Keratinocyte (primary cell): ENCODE measurements around the gene VEGFB. TPM values are rescaled to one million over a fixed set of nuclear protein-coding genes. Genes with fewer than 3 reads are reported as not detected.

ENCODE experiments used
- DNase-seq: peaks from one replicate; pipeline ENCODE4 v3.0.0-alpha.2; 2011; ENCODE audit warnings: low read depth, missing footprints, low spot score
- FAIRE-seq: peaks from 2 replicates; lab custom pipeline; 2011; peaks lifted over from hg19 to GRCh38; lab: Jason Lieb, UNC
- H2AFZ ChIP-seq: 2 replicates; pipeline ENCODE4 v1.6.0; 2012; ENCODE audit warnings: low read length, control low read depth, inconsistent platforms; ENCODE audit not compliant: control insufficient read depth
- H3K27ac ChIP-seq: 2 replicates; pipeline ENCODE4 v1.5.1; 2011; ENCODE audit warnings: low read length; ENCODE audit not compliant: control insufficient read depth, insufficient read depth
- H3K27me3 ChIP-seq: 3 replicates; pipeline ENCODE4 v1.6.0; 2011; ENCODE audit warnings: low read length; ENCODE audit not compliant: control insufficient read depth, insufficient read depth; ENCODE audit errors: extremely low read depth
- H3K36me3 ChIP-seq, 2 experiments: 2 replicates in 1 of 2; 3 replicates in 1 of 2; pipeline ENCODE4 v1.5.1; 2011; ENCODE audit warnings: low read length in 2 of 2, mild to moderate bottlenecking in 1 of 2; ENCODE audit not compliant: control insufficient read depth in 2 of 2, insufficient read depth in 2 of 2; ENCODE audit errors: extremely low read depth in 1 of 2
- H3K4me1 ChIP-seq: 3 replicates; pipeline ENCODE4 v1.5.1; 2011; ENCODE audit warnings: low read length; ENCODE audit not compliant: control insufficient read depth, insufficient read depth; ENCODE audit errors: extremely low read depth
- H3K4me2 ChIP-seq: 3 replicates; pipeline ENCODE4 v1.6.0; 2011; ENCODE audit warnings: low read depth, low read length; ENCODE audit not compliant: control insufficient read depth, insufficient read depth; ENCODE audit errors: extremely low read depth
- H3K4me3 ChIP-seq, 3 experiments: fragments of 200-600 bp in 1 of 3; sonication (generic) in 1 of 3; 2 replicates in 2 of 3; 3 replicates in 1 of 3; pipeline ENCODE4 v1.5.1; 2011 to 2016; ENCODE audit warnings: low read length in 3 of 3, mild to moderate bottlenecking in 3 of 3, control low read depth in 2 of 3, inconsistent platforms in 1 of 3, low read depth in 1 of 3, mixed read lengths in 1 of 3, mixed run types in 1 of 3, moderate library complexity in 1 of 3; ENCODE audit not compliant: control insufficient read depth in 2 of 3, insufficient read depth in 2 of 3; ENCODE audit errors: extremely low read depth in 1 of 3
- H3K79me2 ChIP-seq: 2 replicates; pipeline ENCODE4 v1.6.0; 2012; ENCODE audit warnings: low read length; ENCODE audit not compliant: control insufficient read depth, insufficient read depth
- H3K9ac ChIP-seq: 3 replicates; pipeline ENCODE4 v1.6.0; 2011; ENCODE audit warnings: low read length; ENCODE audit not compliant: control insufficient read depth, insufficient read depth; ENCODE audit errors: extremely low read depth
- H3K9me1 ChIP-seq: 3 replicates; pipeline ENCODE4 v1.6.0; 2011; ENCODE audit warnings: low read length; ENCODE audit not compliant: control insufficient read depth, insufficient read depth; ENCODE audit errors: extremely low read depth
- H3K9me3 ChIP-seq: 2 replicates; pipeline ENCODE4 v1.5.1; 2012; ENCODE audit warnings: low read depth, low read length; ENCODE audit not compliant: control insufficient read depth
- H4K20me1 ChIP-seq: 3 replicates; pipeline ENCODE4 v1.6.0; 2011; ENCODE audit warnings: low read length; ENCODE audit not compliant: control insufficient read depth, insufficient read depth; ENCODE audit errors: extremely low read depth
- EZH2 ChIP-seq: IDR thresholded peaks from one replicate; pipeline ENCODE4 v1.6.1; 2012; ENCODE audit warnings: inconsistent platforms, mild to moderate bottlenecking, low read length, moderate library complexity
- dilution Hi-C: fragments of 300-500 bp; cut with MboI; formaldehyde crosslinking; loops from one replicate; pipeline ENCODE4 v1.7.0; 2020; ENCODE audit warnings: low sequenced_read_pairs; ENCODE audit not compliant: extremely low pct_ligation_motif_present
- polyA plus RNA-seq, 5 experiments: library from polyadenylated mRNA; depleted of rRNA in 3 of 5; stranded (reverse) in 3 of 5; stranded (forward) in 1 of 5; unstranded in 1 of 5; fragments of >200 nt; gene quantifications; 1 replicate in 1 of 5; 2 replicates in 3 of 5; 3 replicates in 1 of 5; pipeline versions ENCODE4 v1.2.1 to v1.2.3, GENCODE V29; 2011 to 2012; ENCODE audit warnings: missing spikeins in 2 of 5, low read depth in 1 of 5, low replicate concordance in 1 of 5
- TF ChIP-seq, protein P1 (sequence below), 3 experiments: IDR thresholded peaks in 1 of 3; conservative IDR thresholded peaks in 1 of 3; optimal IDR thresholded peaks in 1 of 3; 2 replicates in 2 of 3; 3 replicates in 1 of 3; pipeline versions ENCODE3 to v1.5.1; 2011; ENCODE audit warnings: low read length in 3 of 3, mild to moderate bottlenecking in 3 of 3, moderate library complexity in 2 of 3, control low read depth in 1 of 3, inconsistent platforms in 1 of 3; ENCODE audit not compliant: insufficient read depth in 2 of 3; ENCODE audit errors: extremely low read depth in 1 of 3

VEGFB gene
- polyA plus RNA-seq, 1 donor (not counting 4 experiments of a cell fraction or from before 2014, with no cell fraction given): 10.0 TPM

DNA sequence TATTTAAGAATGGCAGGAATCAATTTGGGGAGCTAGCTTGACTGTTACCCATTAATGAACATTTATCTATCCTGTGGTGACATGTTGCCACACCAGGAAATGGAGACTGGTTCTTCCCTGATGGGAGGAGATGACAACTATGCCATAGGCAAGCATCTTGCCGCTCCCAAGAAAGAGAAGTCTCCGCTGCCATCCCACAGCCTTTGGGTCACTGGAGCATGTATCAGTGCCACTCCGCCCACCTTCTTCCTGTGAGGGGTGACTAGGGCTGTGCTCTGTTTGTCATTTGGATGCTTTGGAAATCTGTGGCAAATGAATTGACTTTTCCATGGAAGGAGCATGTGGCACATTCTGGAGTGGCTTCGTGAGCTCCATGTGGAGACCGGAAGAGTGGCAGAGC is 42.0 kb upstream of the VEGFB start:
- no peaks in the 10 kb centered on the region for H3K9me1 ChIP-seq
- FAIRE-seq: no peak
- dilution Hi-C loops: no loop called here

DNA sequence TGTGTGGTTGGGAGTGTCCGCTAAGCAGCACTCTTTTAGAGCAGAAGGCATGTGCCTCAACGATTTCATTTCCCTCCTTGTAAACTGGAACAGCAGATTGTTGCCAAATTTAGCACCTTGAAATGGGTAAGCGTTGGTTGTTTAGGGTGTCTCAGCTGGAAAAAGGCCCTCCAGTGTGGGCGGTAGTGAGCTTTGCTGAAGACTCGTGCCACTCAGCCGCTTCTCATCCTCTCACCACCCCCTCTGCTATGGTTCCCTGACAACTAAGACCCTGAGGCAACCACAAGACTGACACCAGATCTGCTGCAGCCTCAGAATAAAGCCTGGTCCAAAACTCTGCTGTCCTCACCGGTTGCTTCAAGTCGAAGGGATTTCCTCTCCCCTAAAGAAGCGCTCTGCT is 37.8 kb upstream of the VEGFB start:
- H3K79me2 ChIP-seq: peaks cover 29% of the 10 kb centered on the region
- no peak overlapping the region for H2AFZ ChIP-seq
- FAIRE-seq (no peak), DNase-seq (no peak)
- TF ChIP-seq, protein P1, sequence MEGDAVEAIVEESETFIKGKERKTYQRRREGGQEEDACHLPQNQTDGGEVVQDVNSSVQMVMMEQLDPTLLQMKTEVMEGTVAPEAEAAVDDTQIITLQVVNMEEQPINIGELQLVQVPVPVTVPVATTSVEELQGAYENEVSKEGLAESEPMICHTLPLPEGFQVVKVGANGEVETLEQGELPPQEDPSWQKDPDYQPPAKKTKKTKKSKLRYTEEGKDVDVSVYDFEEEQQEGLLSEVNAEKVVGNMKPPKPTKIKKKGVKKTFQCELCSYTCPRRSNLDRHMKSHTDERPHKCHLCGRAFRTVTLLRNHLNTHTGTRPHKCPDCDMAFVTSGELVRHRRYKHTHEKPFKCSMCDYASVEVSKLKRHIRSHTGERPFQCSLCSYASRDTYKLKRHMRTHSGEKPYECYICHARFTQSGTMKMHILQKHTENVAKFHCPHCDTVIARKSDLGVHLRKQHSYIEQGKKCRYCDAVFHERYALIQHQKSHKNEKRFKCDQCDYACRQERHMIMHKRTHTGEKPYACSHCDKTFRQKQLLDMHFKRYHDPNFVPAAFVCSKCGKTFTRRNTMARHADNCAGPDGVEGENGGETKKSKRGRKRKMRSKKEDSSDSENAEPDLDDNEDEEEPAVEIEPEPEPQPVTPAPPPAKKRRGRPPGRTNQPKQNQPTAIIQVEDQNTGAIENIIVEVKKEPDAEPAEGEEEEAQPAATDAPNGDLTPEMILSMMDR (optimal IDR thresholded peaks at IDR 0.05 in 1 of 3, IDR thresholded peaks at IDR 0.05 in 1 of 3, conservative IDR thresholded peaks at IDR 0.05 in 1 of 3; ENCODE audit: extremely low read depth in 1 of 3, insufficient read depth in 2 of 3, low read length in 3 of 3): no peak
- no peak for TF ChIP-seq EZH2
- peaks cover 4% of the 10 kb centered on the region for H4K20me1 ChIP-seq
- no peak overlapping the region for H3K4me2 ChIP-seq
- H3K4me1 ChIP-seq: no peaks in the 10 kb centered on the region
- no peaks in the 10 kb centered on the region for H3K9me1 ChIP-seq
- no peaks in the 10 kb centered on the region for H3K9me3 ChIP-seq
- no peaks in the 10 kb centered on the region for H3K27me3 ChIP-seq
- dilution Hi-C loops: no loop called here
- no peak overlapping the region for H3K9ac ChIP-seq
- H3K4me3 ChIP-seq: no peak overlapping the region
- H3K36me3 ChIP-seq: peaks cover 44 to 79% of the 10 kb centered on the region in 2 experiments
- no peak overlapping the region for H3K27ac ChIP-seq

More for the DNA sequence above, 42.0 kb upstream of the VEGFB start:
- no peak overlapping the region for H3K4me2 ChIP-seq
- no peak overlapping the region for H2AFZ ChIP-seq
- H3K27ac ChIP-seq: no peak overlapping the region
- H3K36me3 ChIP-seq: peaks cover 35 to 55% of the 10 kb centered on the region in 2 experiments
- peaks cover 44% of the 10 kb centered on the region for H3K79me2 ChIP-seq
- H3K9me3 ChIP-seq: no peaks in the 10 kb centered on the region
- H3K4me1 ChIP-seq: no peaks in the 10 kb centered on the region
- DNase-seq: no peak
- no peak overlapping the region for H3K4me3 ChIP-seq
- H3K9ac ChIP-seq: no peak overlapping the region
- TF ChIP-seq, protein P1 (optimal IDR thresholded peaks at IDR 0.05 in 1 of 3, IDR thresholded peaks at IDR 0.05 in 1 of 3, conservative IDR thresholded peaks at IDR 0.05 in 1 of 3; ENCODE audit: extremely low read depth in 1 of 3, insufficient read depth in 2 of 3, low read length in 3 of 3): no peak
- TF ChIP-seq EZH2: no peak
- no peaks in the 10 kb centered on the region for H3K27me3 ChIP-seq
- peaks cover 11% of the 10 kb centered on the region for H4K20me1 ChIP-seq
